ENCODE measurements around the gene PIP4K2A.

PIP4K2A gene

DNA sequence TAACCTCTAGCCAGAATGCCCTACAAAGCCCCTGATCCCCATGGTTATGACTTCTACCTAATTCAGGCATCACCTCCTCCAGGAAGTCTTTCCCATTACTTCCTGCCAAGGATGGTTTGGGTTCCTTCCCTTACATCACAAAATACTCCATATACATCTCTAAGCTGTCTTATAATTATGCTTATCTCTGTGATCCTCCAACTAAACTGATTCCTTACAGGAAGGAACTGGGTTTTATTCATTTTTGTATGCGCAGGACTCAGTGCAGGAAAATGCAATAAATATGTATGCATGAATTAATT lies 41.3 kb downstream of the PIP4K2A start:
- H3K27me3 ChIP-seq (ENCODE audit: low read length), result no peaks in the 10 kb centered on the region
- H3K4me2 ChIP-seq (ENCODE audit: low read depth, low read length, poor library complexity, severe bottlenecking), result no peak overlapping the region
- no peaks in the 10 kb centered on the region for H3K36me3 ChIP-seq (ENCODE audit: low read length)
- TF ChIP-seq EZH2phosphoT487 (conservative IDR thresholded peaks at IDR 0.05; ENCODE audit: low read length), result no peak
- TF ChIP-seq, protein P1, sequence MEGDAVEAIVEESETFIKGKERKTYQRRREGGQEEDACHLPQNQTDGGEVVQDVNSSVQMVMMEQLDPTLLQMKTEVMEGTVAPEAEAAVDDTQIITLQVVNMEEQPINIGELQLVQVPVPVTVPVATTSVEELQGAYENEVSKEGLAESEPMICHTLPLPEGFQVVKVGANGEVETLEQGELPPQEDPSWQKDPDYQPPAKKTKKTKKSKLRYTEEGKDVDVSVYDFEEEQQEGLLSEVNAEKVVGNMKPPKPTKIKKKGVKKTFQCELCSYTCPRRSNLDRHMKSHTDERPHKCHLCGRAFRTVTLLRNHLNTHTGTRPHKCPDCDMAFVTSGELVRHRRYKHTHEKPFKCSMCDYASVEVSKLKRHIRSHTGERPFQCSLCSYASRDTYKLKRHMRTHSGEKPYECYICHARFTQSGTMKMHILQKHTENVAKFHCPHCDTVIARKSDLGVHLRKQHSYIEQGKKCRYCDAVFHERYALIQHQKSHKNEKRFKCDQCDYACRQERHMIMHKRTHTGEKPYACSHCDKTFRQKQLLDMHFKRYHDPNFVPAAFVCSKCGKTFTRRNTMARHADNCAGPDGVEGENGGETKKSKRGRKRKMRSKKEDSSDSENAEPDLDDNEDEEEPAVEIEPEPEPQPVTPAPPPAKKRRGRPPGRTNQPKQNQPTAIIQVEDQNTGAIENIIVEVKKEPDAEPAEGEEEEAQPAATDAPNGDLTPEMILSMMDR (IDR thresholded peaks at IDR 0.05; ENCODE audit: insufficient read depth, low read length, poor library complexity, severe bottlenecking), result no peak
- H3F3A ChIP-seq (ENCODE audit: insufficient read depth), result no peaks in the 10 kb centered on the region
- no peak overlapping the region for H2AFZ ChIP-seq (ENCODE audit: low read depth, low read length, severe bottlenecking)
- peaks cover 36% of the 10 kb centered on the region for H4K20me1 ChIP-seq (ENCODE audit: low read depth, low read length)
- H3K79me2 ChIP-seq (ENCODE audit: insufficient read depth, low read length), result peaks cover 46% of the 10 kb centered on the region
- H3K9me2 ChIP-seq (replicated peaks; ENCODE audit: insufficient read depth, low read length), result no peaks in the 10 kb centered on the region
- H3K9ac ChIP-seq (ENCODE audit: low read length), result no peak overlapping the region
- H3K9me3 ChIP-seq (ENCODE audit: insufficient read depth, low read length), result no peaks in the 10 kb centered on the region
- no peak overlapping the region for H3K27ac ChIP-seq (ENCODE audit: low read depth, low read length)
- H3K4me3 ChIP-seq (ENCODE audit: insufficient read depth, low read length, poor library complexity, severe bottlenecking), result no peak overlapping the region

DNA sequence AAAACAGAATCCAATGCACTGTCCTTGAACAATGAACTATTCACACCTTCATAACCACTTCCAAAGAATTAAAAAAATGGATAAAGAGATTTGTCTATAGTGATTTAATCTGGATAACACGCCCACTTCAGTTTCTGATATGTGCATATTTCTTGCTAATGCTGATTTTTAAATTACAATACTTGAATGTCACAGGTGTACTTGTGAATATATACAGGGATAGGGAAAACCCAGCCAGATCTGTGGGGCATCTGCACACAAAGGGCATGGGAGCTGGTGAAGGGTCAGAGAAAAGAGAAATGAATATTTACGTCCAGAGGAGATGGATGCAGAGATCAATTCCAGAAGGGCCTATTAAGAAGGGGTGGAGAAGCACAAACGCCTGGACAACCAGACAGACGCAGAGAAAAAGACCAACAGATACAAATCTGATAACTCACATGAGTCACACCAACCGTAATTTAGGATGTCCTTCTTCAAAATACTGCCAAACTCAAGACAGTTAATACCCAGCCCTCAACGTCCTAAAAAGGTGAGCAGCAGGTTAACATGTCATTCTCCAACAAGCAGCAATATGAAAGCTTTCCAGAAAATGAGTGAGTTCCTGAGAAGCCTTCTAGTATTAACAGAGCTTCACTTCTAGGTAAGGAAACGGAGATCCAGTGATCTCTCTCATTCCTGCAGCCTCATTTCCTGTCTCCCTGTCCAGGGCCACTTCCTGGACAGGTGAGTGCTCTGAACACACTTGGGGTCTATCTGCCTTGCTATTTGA lies 41.9 kb downstream of the PIP4K2A start:
- Histone ChIP-seq H3K4me3 (ENCODE audit: insufficient read depth, low read length, poor library complexity, severe bottlenecking) (no peak overlapping the region), H3K9me3 (ENCODE audit: insufficient read depth, low read length) (no peaks in the 10 kb centered on the region), H3K27me3 (ENCODE audit: low read length) (no peaks in the 10 kb centered on the region), H4K20me1 (ENCODE audit: low read depth, low read length) (peaks cover 32% of the 10 kb centered on the region), H3K9me2 (replicated peaks; ENCODE audit: insufficient read depth, low read length) (no peaks in the 10 kb centered on the region), H3K4me2 (ENCODE audit: low read depth, low read length, poor library complexity, severe bottlenecking) (no peak overlapping the region), H3K9ac (ENCODE audit: low read length) (no peak overlapping the region), H2AFZ (ENCODE audit: low read depth, low read length, severe bottlenecking) (no peak overlapping the region), H3F3A (ENCODE audit: insufficient read depth) (no peaks in the 10 kb centered on the region), H3K36me3 (ENCODE audit: low read length) (no peaks in the 10 kb centered on the region), H3K79me2 (ENCODE audit: insufficient read depth, low read length) (peaks cover 51% of the 10 kb centered on the region), H3K27ac (ENCODE audit: low read depth, low read length) (no peak overlapping the region)
- TF ChIP-seq, protein P1 (IDR thresholded peaks at IDR 0.05; ENCODE audit: insufficient read depth, low read length, poor library complexity, severe bottlenecking), result no peak
- no peak for TF ChIP-seq EZH2phosphoT487 (conservative IDR thresholded peaks at IDR 0.05; ENCODE audit: low read length)

GRCh38 chr10:22670788-22671187 lies 43.6 kb downstream of the PIP4K2A start:
- H3F3A ChIP-seq (ENCODE audit: insufficient read depth), result no peaks in the 10 kb centered on the region
- no peak overlapping the region for H2AFZ ChIP-seq (ENCODE audit: low read depth, low read length, severe bottlenecking)
- H3K9ac ChIP-seq (ENCODE audit: low read length), result no peak overlapping the region
- TF ChIP-seq, protein P1 (IDR thresholded peaks at IDR 0.05; ENCODE audit: insufficient read depth, low read length, poor library complexity, severe bottlenecking), result no peak
- TF ChIP-seq EZH2phosphoT487 (conservative IDR thresholded peaks at IDR 0.05; ENCODE audit: low read length), result no peak
- peaks cover 64% of the 10 kb centered on the region for H3K79me2 ChIP-seq (ENCODE audit: insufficient read depth, low read length)
- H3K36me3 ChIP-seq (ENCODE audit: low read length), result no peaks in the 10 kb centered on the region
- H3K27ac ChIP-seq (ENCODE audit: low read depth, low read length), result no peak overlapping the region
- H3K27me3 ChIP-seq (ENCODE audit: low read length), result no peaks in the 10 kb centered on the region
- no peaks in the 10 kb centered on the region for H3K9me2 ChIP-seq (replicated peaks; ENCODE audit: insufficient read depth, low read length)
- H4K20me1 ChIP-seq (ENCODE audit: low read depth, low read length), result peaks cover 48% of the 10 kb centered on the region
- H3K9me3 ChIP-seq (ENCODE audit: insufficient read depth, low read length), result no peaks in the 10 kb centered on the region
- no peak overlapping the region for H3K4me3 ChIP-seq (ENCODE audit: insufficient read depth, low read length, poor library complexity, severe bottlenecking)
- no peak overlapping the region for H3K4me2 ChIP-seq (ENCODE audit: low read depth, low read length, poor library complexity, severe bottlenecking)
